Neural progenitor cell (in vitro differentiated cells): ENCODE measurements around the gene PTTG1IP2. TPM values are rescaled to one million over a fixed set of nuclear protein-coding genes. Genes with fewer than 3 reads are reported as not detected.

Source experiments
- DNase-seq: peaks from one replicate; pipeline ENCODE4 v3.0.0-alpha.2; 2016; ENCODE audit warnings: low spot score
- H2AFZ ChIP-seq: fragments of 200-600 bp; sonication (generic); replicated peaks from 2 replicates; pipeline ENCODE4 v1.6.1; 2016; ENCODE audit warnings: antibody characterized with exemption
- H3F3A ChIP-seq: fragments of 200-600 bp; sonication (generic); 2 replicates; pipeline ENCODE4 v1.6.1; 2016; ENCODE audit warnings: antibody characterized with exemption, low read depth
- H3K27ac ChIP-seq: fragments of 200-600 bp; sonication (generic); 2 replicates; pipeline ENCODE4 v1.5.1; 2016; ENCODE audit warnings: mild to moderate bottlenecking
- H3K27me3 ChIP-seq: fragments of 200-600 bp; sonication (generic); 2 replicates; pipeline ENCODE4 v1.6.1; 2016; ENCODE audit warnings: mild to moderate bottlenecking, moderate library complexity
- H3K36me3 ChIP-seq: fragments of 200-600 bp; sonication (generic); 2 replicates; pipeline ENCODE4 v1.5.1; 2016
- H3K4me1 ChIP-seq: fragments of 200-600 bp; sonication (generic); 2 replicates; pipeline ENCODE4 v1.6.1; 2016; ENCODE audit warnings: mixed run types
- H3K4me2 ChIP-seq: fragments of 200-600 bp; sonication (generic); 2 replicates; pipeline ENCODE4 v1.6.1; 2016
- H3K4me3 ChIP-seq: fragments of 200-600 bp; sonication (generic); 2 replicates; pipeline ENCODE4 v1.5.1; 2016
- H3K79me2 ChIP-seq: fragments of 200-600 bp; sonication (generic); 2 replicates; pipeline ENCODE4 v1.6.1; 2016; ENCODE audit warnings: low read depth
- H3K9ac ChIP-seq: fragments of 200-600 bp; sonication (generic); 2 replicates; pipeline ENCODE4 v1.6.1; 2016
- H3K9me3 ChIP-seq: fragments of 200-600 bp; sonication (generic); 2 replicates; pipeline ENCODE4 v1.5.1; 2016; ENCODE audit warnings: low read depth
- H4K20me1 ChIP-seq: fragments of 200-600 bp; sonication (generic); 2 replicates; pipeline ENCODE4 v1.6.1; 2016; ENCODE audit warnings: low read depth
- H3K27ac Mint-ChIP-seq: 3 replicates; pipeline ENCODE4 v1.8.0; 2021; ENCODE audit warnings: mixed read lengths
- H3K27me3 Mint-ChIP-seq: 2 replicates; pipeline ENCODE4 v1.8.0; 2022; ENCODE audit warnings: low read depth, mild to moderate bottlenecking, inconsistent platforms, moderate library complexity, mixed read lengths; ENCODE audit not compliant: insufficient read depth
- H3K36me3 Mint-ChIP-seq: 3 replicates; pipeline ENCODE4 v1.8.0; 2021; ENCODE audit warnings: mixed read lengths
- H3K4me1 Mint-ChIP-seq: 3 replicates; pipeline ENCODE4 v1.8.0; 2021; ENCODE audit warnings: mixed read lengths
- H3K4me3 Mint-ChIP-seq: 3 replicates; pipeline ENCODE4 v1.8.0; 2021; ENCODE audit warnings: mild to moderate bottlenecking, moderate library complexity, mixed read lengths
- H3K9me3 Mint-ChIP-seq: 3 replicates; pipeline ENCODE4 v1.8.0; 2020; ENCODE audit warnings: mixed read lengths
- EZH2 ChIP-seq: fragments of 200-600 bp; sonication (generic); IDR thresholded peaks from 2 replicates; pipeline ENCODE4 v1.6.1; 2017; ENCODE audit warnings: antibody characterized with exemption, mild to moderate bottlenecking, moderate library complexity
- EZH2phosphoT487 ChIP-seq: fragments of 200-600 bp; sonication (generic); IDR thresholded peaks from 2 replicates; pipeline ENCODE4 v1.6.1; 2017; ENCODE audit warnings: antibody characterized with exemption
- total RNA-seq: library from RNA; depleted of rRNA; stranded (reverse); fragments of >200 nt; gene quantifications from 2 replicates; pipeline ENCODE4 v1.2.3, GENCODE V29; 2015; ENCODE audit warnings: low replicate concordance
- TF ChIP-seq, protein P1 (sequence below): fragments of 200-600 bp; sonication (generic); IDR thresholded peaks from 2 replicates; pipeline ENCODE4 v1.5.1; 2017; ENCODE audit warnings: antibody characterized with exemption, mild to moderate bottlenecking

The PTTG1IP2 gene
- total RNA-seq, 1 donor from 2014 or later: not detected

DNA sequence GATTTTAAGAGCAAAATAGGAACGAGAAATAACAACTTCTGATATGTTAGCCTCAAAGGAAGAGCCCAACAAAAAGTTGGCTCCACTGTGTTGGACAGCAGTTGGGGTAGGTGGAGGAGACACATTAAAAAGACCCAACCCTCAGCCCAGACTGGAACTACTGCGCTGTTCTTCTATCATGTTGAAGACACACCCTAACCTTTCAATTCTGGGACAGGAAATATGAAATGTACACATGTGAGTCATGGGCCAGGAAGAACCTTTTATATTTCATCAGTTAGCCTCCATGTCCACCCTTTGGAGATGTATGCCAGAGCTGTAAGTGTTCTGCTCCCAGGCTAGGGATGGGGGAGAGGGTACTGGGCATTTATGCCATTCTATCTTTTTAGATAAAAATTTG is 44.1 kb upstream of the PTTG1IP2 start:
- no peaks in the 10 kb centered on the region for H3F3A ChIP-seq
- DNase-seq: no peak
- no peaks in the 10 kb centered on the region for H3K4me1 ChIP-seq
- peaks cover 2% of the 10 kb centered on the region for H3K27me3 Mint-ChIP-seq
- H3K9me3 ChIP-seq: no peaks in the 10 kb centered on the region
- no peaks in the 10 kb centered on the region for H3K36me3 ChIP-seq
- no peak overlapping the region for H3K27ac Mint-ChIP-seq
- H2AFZ ChIP-seq: no peak overlapping the region
- H3K27ac ChIP-seq: no peak overlapping the region
- H3K4me1 Mint-ChIP-seq: no peaks in the 10 kb centered on the region
- H3K9ac ChIP-seq: no peak overlapping the region
- no peaks in the 10 kb centered on the region for H3K9me3 Mint-ChIP-seq
- H4K20me1 ChIP-seq: no peaks in the 10 kb centered on the region
- no peak overlapping the region for H3K4me3 Mint-ChIP-seq
- no peaks in the 10 kb centered on the region for H3K36me3 Mint-ChIP-seq
- no peak overlapping the region for H3K4me2 ChIP-seq
- H3K27me3 ChIP-seq: no peaks in the 10 kb centered on the region
- no peak overlapping the region for H3K4me3 ChIP-seq
- H3K79me2 ChIP-seq: no peaks in the 10 kb centered on the region
- TF ChIP-seq EZH2phosphoT487: no peak
- no peak for TF ChIP-seq EZH2
- TF ChIP-seq, protein P1, sequence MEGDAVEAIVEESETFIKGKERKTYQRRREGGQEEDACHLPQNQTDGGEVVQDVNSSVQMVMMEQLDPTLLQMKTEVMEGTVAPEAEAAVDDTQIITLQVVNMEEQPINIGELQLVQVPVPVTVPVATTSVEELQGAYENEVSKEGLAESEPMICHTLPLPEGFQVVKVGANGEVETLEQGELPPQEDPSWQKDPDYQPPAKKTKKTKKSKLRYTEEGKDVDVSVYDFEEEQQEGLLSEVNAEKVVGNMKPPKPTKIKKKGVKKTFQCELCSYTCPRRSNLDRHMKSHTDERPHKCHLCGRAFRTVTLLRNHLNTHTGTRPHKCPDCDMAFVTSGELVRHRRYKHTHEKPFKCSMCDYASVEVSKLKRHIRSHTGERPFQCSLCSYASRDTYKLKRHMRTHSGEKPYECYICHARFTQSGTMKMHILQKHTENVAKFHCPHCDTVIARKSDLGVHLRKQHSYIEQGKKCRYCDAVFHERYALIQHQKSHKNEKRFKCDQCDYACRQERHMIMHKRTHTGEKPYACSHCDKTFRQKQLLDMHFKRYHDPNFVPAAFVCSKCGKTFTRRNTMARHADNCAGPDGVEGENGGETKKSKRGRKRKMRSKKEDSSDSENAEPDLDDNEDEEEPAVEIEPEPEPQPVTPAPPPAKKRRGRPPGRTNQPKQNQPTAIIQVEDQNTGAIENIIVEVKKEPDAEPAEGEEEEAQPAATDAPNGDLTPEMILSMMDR: no peak

DNA sequence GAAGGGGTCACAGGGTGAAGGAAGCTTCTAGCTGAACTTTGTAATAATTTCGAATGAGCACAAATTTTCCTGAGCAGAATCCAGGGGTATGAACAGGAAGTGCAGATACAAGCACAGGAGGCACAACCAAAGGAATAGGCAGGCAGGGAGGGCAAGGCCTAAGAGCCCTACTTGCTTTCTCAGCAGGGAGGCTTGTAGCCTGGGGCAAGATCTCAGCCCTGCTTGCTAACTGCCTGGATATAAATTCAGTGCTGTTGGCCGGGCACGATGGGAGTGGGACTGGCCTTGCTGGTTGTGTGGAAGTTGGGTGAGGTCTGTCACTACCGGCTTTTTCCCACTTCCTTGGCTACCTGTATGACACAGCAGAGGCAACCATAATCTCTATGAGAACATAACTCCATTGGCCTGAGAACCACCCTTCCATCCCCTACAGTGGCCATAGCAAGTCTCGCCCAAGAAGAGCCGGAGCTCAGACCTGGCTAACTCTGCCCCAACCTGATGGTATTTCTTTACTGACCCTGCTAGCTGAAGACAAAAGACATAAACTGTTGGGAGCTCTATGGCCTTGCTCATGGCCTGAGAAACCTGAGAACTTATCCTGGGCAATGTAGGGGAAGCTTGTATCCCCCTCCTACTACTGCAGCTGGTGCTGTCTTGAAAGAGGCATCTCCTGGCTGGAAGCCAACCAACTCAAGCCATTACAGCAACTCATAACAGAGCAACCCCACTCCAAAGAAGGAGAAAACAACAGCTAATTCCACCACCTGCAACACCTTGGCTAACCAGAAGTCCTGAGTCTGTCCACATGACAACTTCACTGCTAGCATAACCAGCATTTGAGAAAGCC is 38.6 kb upstream of the PTTG1IP2 start:
- Mint-ChIP-seq H3K27ac (no peak overlapping the region), H3K4me3 (no peak overlapping the region), H3K36me3 (peaks cover 2% of the 10 kb centered on the region), H3K9me3 (peaks cover 12% of the 10 kb centered on the region), H3K27me3 (peaks cover 6% of the 10 kb centered on the region), H3K4me1 (no peaks in the 10 kb centered on the region)
- no peak overlapping the region for H3K4me3 ChIP-seq
- H3F3A ChIP-seq: no peaks in the 10 kb centered on the region
- no peaks in the 10 kb centered on the region for H3K79me2 ChIP-seq
- TF ChIP-seq, protein P1: no peak
- TF ChIP-seq EZH2phosphoT487: no peak
- TF ChIP-seq EZH2: no peak
- H3K9ac ChIP-seq: no peak overlapping the region
- H3K9me3 ChIP-seq: no peaks in the 10 kb centered on the region
- no peak overlapping the region for H2AFZ ChIP-seq
- H3K27ac ChIP-seq: no peak overlapping the region
- no peaks in the 10 kb centered on the region for H3K36me3 ChIP-seq
- no peak overlapping the region for H3K4me2 ChIP-seq
- H4K20me1 ChIP-seq: no peaks in the 10 kb centered on the region
- no peak for DNase-seq
- H3K27me3 ChIP-seq: no peaks in the 10 kb centered on the region
- H3K4me1 ChIP-seq: no peaks in the 10 kb centered on the region

DNA sequence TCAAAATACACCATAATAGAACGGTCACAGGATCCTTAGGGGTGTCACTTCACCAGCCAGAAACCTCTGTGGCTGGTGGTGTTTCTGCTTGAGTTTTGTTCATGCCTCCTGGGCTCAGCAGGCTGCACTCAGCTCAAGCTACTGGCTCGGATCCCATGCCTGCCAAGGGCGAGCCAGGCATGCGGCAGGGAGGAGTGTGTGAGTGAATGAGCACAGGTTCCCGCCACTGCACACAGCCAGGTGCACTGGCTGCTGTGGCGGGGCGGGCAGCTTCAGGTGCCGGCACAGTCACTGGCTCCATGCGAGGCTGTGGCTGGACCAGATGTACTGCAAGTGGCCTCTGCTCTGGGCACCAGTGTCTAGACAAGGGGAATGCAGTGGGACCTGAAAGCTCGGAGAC is 36.7 kb upstream of the PTTG1IP2 start:
- TF ChIP-seq EZH2phosphoT487: no peak
- TF ChIP-seq EZH2: no peak

DNA sequence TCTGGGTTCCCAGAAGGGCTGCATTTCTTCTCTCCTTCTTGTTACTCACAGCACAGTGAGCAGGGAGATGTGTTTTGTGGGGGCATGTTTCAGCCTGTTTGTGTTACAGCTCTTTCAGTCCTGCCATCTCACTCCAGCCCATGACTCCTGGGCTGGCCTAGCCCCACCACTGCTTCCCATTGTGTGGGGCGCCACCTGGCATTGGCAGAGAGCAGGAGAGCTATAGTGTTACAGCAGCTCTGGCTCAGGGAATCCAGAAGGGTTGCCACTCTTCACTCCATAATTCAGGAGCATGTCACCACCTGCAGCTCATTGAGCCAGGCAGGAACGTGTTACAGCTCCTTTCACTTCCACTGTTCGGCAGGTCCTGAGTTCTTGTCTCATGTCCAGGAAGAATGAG is 36.2 kb upstream of the PTTG1IP2 start:
- Histone ChIP-seq H3K4me2 (no peak overlapping the region), H4K20me1 (no peaks in the 10 kb centered on the region), H3K9me3 (no peaks in the 10 kb centered on the region), H3K4me1 (no peaks in the 10 kb centered on the region), H2AFZ (no peak overlapping the region), H3K36me3 (no peaks in the 10 kb centered on the region), H3K4me3 (no peak overlapping the region), H3K27me3 (no peaks in the 10 kb centered on the region), H3K9ac (no peak overlapping the region), H3F3A (no peaks in the 10 kb centered on the region), H3K79me2 (no peaks in the 10 kb centered on the region), H3K27ac (no peak overlapping the region)
- H3K27ac Mint-ChIP-seq: no peak overlapping the region
- DNase-seq: no peak
- H3K4me3 Mint-ChIP-seq: no peak overlapping the region
- H3K36me3 Mint-ChIP-seq: peaks cover 2% of the 10 kb centered on the region
- peaks cover 23% of the 10 kb centered on the region for H3K9me3 Mint-ChIP-seq
- TF ChIP-seq, protein P1: no peak
- TF ChIP-seq EZH2: no peak
- TF ChIP-seq EZH2phosphoT487: no peak
- peaks cover 4% of the 10 kb centered on the region for H3K27me3 Mint-ChIP-seq
- no peaks in the 10 kb centered on the region for H3K4me1 Mint-ChIP-seq

More for the DNA sequence above, 36.7 kb upstream of the PTTG1IP2 start:
- Histone ChIP-seq H3K27ac (no peak overlapping the region), H3K9ac (no peak overlapping the region), H3K4me3 (no peak overlapping the region), H4K20me1 (no peaks in the 10 kb centered on the region), H3F3A (no peaks in the 10 kb centered on the region), H3K79me2 (no peaks in the 10 kb centered on the region), H3K27me3 (no peaks in the 10 kb centered on the region), H3K9me3 (no peaks in the 10 kb centered on the region), H2AFZ (no peak overlapping the region), H3K4me1 (no peaks in the 10 kb centered on the region), H3K4me2 (no peak overlapping the region), H3K36me3 (no peaks in the 10 kb centered on the region)
- H3K4me3 Mint-ChIP-seq: no peak overlapping the region
- peaks cover 22% of the 10 kb centered on the region for H3K9me3 Mint-ChIP-seq
- H3K27me3 Mint-ChIP-seq: peaks cover 4% of the 10 kb centered on the region
- no peak overlapping the region for H3K27ac Mint-ChIP-seq
- no peaks in the 10 kb centered on the region for H3K4me1 Mint-ChIP-seq
- DNase-seq: no peak
- H3K36me3 Mint-ChIP-seq: peaks cover 2% of the 10 kb centered on the region
